Activated CD4-positive, CD25-positive, alpha-beta regulatory T cell (primary cell): ENCODE data around the gene RAB31.
"Not testable (repeated sequence)": the region's sequence is repeated elsewhere in the genome, so short reads cannot be mapped to it uniquely, and the experiment has no call there.

Experiments used
- DNase-seq, 4 experiments: peaks; one replicate each; lab custom pipeline; 2025; lab: John Stamatoyannopoulos, UW

Gene RAB31

DNA sequence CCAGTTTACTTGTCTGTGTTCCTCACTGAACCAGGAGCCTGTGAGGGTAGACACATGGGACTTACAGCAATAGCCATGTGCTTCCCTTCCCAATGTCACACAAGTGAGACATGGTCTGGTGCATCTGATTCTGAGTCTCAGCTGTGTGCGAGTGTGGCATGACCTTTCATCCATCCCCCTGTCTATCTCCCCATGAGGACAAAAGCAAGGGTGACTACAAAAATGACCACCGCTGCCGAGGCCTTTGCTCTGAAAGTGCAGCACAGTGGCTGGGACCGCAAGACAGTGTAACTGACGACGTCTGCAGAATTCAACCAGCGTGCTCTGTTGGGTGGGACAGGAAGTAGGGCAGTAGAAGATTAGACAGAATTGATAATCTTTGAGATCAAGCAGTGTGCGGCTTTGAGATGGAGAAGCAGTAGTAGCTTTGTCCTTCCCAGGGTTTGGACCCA is 50.5 kb downstream of the RAB31 start:
- DNase-seq, result no peak

DNA sequence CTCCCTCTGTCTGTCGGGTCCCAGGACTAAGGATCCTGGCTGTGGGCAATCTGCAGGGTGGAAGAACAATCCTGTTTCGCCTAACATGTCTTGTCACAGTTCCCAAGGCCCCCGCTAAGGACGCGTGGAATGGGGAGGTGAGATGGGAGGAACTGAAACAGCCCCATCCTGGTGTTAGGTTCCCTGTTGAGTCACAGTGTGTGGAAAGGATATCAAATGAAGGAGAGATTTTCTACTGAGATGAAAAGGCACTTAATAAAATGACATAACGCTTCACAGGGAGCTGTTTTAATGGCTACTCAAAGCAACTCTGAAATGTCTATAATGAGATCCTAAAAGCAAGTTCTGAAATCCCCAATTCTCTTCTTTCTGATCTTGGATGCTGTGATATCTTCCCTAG is 52.5 kb downstream of the RAB31 start:
- DNase-seq, result no peak

DNA sequence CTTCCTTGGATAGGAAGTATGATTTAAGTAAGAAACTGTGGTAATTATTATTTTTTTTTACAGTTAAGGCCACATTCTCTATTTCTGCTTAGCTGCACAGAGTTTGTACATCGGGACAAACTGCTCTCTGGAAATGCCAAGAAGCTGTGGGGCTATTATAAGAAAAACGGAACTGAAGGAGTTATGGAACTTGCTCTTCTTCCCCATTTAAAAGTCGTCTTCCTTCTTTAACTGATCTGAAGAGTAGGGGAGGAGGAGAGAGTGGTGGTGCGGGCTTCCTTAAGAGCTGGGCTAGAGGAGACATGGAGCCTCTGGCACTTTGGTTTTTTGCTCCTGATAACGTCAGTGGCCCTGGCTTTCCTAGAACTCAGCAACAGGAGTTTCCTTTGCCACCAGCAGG is 54.4 kb downstream of the RAB31 start:
- no peak for DNase-seq

DNA sequence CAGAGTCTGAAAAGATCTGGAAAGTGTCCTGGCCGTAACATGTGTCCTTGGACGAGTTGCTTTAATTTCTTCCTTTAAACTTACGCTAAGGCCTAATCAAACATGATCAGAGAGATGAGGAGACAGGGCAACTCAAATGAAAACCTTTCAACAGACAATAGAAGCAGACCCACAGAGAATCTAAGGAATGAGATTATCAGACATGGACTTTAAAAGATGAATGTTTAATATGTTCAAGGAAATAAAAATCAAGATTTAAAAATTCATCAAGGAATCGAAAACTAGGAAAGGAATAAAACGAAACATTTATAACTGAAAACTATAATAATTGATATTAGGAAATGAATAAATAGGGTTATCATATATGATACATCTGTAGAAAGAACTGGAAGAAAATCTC is 55.1 kb downstream of the RAB31 start:
- no peak for DNase-seq

DNA sequence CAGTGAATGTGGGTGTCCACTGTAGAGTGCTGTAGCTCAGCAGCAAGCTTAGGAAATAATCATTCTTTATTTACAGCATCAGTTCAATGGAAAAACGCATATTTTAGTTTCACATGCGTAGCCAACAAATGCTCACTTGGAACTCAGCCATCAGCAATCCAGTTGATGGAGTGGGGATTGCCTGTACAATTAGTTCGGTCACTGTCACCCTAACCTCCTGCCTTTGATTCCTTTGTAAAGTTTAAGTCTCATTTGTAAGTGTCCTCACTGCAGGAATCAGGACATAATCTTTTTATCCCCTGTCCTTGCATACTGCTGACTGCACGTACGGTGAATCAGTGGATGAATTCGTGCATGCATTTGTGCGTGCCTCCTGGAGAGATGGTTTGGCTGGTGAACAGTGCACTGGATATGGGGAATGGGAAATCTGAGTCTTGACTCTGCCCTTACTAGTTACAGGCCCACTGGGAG is 55.9 kb downstream of the RAB31 start:
- no peak for DNase-seq

DNA sequence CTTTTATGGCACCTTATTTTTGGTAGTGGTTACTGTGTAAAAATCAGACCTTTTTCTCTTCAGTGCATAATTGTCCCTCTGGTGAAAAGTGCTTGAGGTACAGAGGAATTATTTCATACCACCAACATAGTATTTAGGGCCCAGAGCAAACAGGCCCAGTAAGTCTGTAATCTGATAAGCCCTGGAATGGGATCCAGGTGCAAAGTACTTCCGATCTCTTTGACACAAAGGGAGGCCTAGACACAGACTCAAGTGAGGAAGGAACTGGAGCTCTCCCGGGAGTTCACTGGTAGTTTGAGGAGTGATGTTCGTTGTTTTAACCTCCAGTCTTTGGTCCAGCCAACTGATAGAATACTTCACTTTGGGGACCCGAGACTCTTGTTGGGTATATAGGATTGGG is 57.4 kb downstream of the RAB31 start:
- no peak for DNase-seq

DNA sequence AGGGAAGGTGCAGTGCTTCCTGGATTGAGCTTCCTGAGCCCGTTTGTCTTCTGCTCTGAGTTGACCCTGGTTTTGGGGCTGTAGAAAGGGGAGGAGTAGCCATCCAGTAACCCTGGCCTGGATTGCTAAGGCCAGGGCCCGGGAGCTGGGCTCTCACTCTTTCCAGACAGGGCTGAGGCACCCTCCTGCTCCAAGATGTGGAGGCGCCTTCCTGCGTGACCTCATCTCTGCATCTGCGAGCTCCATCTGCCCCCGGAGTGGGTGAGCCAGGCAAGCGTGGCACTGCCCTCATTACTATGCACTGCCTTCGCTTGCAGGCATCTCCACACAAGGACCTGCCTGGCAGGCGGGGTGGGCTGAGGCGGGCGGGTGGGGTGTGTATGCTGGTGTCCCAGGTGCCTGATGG is 58.0 kb downstream of the RAB31 start:
- DNase-seq, result no peak

DNA sequence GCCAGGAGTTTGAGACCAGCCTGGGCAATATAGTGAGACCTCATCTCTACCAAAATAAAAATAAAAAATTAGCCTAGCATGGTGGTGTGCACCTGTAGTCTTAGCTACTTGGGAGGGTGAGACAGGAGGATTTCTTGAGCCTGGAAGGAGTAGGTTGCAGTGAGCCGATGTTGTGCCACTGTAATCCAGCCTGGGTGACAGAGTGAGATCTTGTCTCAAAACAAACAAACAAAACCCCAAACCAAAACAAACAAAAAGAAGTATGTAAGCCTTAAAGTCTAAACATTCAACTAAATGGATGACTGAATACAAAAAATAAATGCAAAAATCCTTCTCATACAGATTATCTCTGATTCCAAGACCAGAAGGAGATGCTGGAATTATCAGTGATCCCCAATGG is 58.6 kb downstream of the RAB31 start:
- no peak for DNase-seq

DNA sequence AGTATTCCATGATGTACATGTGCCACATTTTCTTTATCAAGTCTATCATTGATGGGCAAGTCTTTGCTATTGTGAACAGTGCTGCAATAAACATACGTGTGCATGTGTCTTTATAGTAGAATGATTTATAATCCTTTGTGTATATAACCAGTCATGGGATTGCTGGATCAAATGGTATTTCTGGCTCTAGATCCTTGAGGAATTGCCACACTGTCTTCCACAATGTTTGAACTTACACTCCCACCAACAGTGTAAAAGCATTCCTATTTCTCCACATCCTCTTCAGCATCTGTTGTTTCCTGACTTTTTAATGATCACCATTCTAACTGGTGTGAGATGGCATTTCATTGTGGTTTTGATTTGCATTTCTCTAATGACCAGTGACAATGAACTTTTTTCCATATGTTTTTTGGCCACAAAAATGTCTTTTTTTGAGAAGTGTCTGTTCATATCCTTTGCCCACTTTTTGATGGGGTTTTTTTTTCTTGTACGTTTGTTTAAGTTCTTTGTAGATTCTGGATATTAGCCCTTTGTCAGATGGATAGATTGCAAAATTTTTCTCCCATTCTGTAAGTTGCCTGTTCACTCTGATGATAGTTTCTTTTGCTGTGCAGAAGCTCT is 60.1 kb downstream of the RAB31 start:
- not testable (repeated sequence) for DNase-seq

DNA sequence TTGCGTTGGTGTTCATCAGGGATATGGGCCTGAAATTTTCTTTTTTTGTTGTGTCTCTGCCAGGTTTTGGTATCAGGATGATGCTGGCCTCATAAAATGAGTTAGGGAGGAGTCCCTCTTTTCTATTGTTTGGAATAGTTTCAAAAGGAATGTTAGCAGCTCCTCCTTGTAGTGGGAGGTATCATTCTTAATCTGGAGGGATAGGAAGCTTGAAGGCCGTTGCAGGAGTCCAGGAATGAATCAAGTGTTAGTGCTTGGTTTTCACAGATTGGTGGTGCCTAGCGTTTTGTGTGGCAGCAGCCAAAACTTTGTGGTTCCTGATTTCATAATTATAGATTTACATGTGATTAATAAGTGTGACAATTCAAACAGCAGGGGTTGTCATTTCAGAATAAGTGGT is 62.0 kb downstream of the RAB31 start:
- DNase-seq, result not testable (repeated sequence)

DNA sequence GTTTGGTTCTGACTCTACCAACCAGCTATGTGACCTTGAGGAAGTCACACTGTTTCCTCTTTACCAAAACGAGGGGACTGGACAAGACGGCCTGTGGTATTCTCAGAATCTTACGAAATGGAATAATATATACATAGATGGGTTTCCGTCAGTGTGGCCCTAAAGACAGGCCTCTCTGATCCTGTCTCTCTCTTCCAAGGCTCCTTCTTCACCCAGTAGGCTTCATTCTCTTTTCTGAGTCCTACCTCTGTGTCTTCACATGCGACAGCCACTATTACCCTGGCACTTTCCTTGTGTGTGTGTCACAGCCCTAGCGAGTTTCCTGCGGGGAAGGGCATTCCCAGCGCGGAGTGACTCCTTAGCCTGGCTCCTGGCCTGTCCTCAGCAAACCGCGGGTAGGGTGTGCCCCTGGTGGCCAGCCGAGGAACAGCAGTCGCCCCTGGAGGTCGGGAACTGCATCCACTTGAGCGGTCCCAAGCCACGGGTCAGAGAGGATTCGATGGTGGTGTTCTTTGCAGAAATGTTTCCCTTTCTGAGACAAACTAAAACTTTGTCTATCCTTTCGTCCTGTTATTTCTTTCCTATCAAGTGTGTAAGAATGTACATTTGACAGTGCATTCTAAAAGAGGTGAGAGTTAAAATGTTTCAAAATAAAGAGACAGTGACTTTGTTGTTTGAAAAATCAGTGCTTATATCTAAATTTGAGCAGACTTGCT is 63.3 kb downstream of the RAB31 start:
- peak in 3 of 4 experiments; percentile 6 to 20 (median 13) for DNase-seq

DNA sequence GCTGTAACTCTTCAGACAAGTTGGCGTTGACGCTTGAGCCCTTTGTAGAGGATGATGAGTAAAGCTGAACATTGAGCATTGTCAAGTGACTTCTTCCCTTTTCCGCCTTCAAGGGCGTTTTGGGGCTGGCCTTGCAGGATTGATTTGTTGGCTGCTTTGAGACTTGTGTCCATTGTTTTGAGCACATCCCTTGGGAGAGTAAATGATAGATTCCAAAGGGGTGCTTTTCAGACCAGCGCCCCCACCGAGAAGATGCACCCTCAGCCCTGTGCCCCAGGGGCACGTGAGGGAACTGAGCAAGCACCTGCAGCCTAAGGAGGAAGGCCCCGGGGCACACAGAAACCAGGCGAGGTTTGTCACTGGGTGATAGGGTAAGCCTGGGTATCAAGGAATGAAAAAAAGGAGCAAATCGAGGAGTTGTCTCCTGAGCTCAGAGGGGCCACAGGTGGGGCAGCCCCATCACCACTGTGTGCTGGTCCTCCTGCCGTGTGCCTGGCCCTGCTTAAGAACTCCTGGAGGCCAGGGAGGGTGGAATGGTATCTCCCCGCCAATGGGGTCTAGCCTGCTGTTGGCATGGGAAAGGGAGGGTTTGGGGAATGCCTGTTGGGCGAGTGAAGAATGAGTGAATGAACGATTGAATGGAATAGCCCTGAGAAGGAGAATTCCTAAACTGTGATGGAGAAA is 64.0 kb downstream of the RAB31 start:
- no peak for DNase-seq

DNA sequence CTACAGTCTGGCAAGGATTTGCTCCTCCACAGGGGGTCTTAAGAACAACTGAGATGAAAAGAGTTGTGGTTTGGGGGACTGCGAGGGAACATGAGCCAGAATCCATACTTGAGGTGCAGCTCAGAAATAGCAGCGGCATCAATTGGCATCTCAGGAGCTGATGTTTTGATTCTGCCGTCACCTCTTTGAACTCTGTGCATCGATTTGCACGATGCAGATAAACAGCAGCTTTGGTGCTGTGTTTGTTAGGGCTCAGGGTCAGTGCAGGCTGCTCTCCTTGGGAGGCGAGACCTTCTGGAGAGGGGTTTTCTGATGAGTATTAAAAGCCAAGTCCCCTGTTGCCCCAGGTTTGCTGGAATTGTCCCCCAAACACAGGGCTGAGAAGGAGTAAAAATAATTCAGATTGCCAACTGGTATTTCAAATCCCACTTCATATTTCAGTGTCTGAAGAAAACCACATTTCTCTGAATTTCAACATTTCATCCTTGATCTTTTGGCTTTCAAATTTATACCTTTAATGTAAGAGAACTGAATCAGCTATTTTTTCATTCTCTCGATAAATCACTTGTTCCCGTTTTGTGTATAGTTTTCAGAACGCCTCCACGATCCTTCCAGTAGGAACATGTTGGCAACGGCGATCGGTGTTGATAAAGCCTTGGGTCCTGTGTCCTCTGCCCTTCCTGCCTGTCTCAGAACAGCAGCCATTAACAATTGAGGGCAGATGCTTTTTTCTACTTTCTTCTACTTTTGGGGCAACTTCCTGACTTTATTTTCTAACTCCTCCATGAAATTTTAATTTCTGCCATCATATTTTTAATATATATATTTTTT is 65.0 kb downstream of the RAB31 start:
- no peak for DNase-seq

DNA sequence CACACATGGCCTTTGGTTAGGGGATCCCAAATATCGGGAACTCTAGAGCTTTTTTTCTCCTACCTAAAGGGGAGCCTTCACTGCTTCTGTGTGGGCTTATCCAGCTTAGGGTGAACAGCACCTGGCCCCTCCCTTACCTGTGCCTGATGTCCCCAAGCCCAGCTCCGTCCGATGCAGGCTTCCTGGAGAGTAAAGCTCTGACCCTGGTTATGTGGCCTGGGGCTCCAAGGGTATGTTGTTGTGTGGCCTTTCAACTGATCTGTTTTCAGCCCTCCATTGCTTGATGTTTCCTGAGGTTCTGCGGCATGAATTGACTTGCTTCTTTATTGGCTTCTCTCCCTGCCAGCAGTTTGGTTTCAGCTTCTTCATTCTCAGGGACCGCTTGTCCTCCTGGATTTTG is 66.0 kb downstream of the RAB31 start:
- no peak for DNase-seq

DNA sequence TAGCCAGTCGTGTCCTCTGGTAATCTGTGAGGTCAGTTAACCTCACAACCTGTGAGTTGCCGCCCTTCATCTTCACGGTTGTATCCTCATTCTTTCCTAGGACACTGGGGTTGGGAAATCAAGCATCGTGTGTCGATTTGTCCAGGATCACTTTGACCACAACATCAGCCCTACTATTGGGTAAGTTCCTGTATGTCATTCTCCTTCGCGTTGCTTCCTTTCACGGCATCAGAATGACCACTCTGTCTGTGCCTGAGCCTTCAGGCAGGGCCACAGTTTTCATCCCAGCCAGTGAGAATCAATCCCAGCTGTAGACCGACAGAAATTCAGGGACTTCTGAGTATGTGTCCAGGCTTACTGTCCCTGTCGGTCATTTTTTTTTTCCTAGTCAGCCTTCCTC is 67.1 kb downstream of the RAB31 start:
- no peak for DNase-seq

DNA sequence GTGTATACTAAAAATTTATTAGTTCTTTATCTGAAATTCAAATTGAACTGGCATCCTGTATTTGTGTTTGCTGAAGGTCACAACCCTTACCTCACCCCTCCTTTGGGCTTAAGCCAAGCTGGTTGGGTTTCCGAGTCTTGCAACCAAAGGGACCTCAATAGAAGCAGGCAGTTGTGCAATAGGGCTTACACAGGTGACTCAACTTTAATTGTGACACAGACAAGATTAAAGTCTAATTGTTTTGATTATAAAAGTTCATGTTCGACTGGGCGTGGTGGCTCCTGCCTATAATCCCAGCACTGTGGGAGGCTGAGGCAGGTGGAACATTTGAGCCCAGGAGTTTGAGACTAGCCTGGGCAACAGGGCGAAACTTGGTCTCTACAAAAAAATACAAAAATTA is 71.5 kb downstream of the RAB31 start:
- DNase-seq, result no peak

DNA sequence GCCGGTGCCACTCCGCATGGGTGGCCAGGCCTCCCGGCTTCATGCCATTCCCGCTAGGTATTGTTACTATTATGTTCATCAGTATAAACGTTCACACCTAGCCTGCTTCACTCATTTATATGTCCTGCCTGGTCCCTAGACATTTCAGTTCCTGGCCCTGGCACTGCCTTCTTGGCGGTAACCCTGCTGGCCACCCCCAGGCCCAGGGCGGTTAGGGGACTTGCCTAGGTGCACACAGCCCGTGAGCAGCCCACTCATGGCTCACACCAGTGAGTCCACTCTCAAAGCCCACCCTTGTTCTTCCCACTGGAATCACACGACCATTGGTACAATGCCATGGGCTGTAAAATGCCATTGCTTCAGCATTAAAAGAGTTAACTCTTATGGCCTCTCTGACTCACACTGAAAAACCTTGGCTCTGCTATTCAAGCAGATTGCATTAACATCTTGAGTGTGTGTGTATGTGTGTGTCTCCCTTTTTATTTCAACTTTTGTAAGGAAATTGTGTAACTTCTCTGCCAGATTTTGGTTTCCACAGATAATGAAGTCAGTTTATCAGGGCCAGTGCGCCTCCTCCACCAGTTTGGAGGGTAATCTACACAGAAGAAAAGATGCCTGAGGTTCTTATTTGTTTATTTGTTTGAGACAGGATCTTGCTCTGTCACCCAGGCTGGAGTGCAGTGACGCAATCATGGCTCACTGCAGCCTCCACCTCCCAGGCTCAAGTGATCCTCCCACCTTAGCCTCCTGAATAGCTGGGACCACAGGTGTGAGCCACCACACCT is 74.2 kb downstream of the RAB31 start:
- DNase-seq, result no peak

DNA sequence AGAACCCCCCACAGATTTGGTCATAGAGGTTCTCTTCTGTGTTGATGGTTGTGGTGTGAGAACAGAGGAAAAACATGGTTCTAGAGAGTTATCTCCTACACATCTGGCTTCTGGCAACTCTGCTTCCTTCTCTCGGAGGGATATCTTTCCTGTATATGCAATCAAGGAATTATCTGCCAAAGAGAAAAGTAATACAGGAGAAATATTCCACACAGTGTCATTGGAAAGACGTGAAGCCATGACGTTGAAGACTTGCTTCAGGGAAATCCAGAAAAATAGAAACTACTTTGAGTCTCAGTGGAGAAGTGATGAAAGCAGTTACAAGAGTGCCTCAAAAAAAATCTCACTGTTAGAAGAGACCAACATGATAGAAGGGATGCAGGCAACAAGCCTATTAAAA is 78.5 kb downstream of the RAB31 start:
- DNase-seq, result no peak

DNA sequence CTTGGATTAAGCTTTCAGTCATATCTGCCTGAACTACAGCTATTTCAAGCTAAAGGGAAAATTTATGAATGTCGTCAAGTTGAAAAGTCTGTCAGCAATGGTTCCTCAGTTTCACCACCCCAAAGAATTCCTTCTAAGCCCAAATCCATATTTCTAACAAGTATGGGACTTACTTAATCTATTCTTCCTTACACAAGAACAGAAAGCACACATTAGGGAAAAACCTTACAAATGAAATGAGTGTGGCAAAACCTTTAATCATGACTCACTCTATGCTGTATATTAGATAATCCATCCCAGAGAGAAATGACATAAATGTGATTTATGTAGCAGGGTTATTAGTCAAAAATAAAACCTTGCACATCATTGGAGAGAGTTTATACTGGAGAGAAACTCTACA is 78.9 kb downstream of the RAB31 start:
- no peak for DNase-seq

DNA sequence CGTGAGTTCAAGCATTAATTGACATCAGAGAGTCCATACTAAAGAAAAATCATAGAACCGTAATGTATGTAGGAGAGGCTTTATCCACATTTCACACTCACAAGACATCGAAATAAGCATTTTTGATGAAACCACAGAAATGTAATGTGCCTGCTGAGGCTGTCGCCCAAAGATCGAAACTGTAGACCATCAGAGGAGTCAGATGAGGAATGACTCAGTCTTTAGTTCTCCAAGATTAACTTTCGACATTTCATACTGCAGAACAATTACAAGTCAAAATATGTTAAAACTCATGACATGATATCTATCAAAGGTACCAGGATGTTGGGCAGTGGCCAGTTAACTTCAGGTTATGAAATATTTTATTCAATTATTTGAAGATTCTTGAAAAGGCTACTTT is 79.6 kb downstream of the RAB31 start:
- DNase-seq, result no peak

DNA sequence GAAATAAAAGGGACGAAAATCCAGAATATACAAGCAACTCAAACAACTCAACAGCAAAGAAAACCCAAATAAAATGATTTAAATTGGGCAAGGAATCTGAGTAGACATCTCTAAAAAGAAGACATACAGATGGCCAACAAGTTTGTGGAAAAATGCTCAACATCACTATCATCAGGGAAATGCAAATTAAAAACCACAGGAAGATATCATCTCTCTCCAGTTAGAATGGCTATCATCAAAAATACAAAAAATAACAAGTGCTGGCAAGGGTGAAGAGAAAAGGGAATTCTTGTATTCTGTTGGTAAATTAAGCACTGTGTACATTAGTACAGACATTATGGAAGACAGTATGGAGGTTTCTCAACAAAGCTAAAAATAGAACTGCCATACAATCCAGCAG is 80.0 kb downstream of the RAB31 start:
- no peak for DNase-seq

DNA sequence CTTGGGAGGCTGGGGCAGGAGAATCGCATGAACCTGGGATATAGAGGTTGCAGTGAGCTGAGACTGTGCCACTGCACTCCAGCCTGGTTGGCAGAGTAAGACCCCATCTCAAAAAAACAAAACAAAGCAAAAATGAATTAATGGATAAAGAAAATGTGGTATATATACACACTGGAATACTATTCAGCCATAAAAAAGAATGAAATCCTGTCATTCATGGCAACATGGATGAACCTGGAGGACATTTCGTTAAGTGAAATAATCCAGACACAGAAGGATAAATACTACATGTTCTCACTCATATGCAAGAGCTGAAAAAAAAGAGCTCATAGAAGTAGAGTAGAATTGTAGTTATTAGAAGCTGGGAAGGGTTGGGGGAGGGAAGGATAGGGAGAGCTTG is 80.8 kb downstream of the RAB31 start:
- no peak for DNase-seq
